ENCODE data around the gene RIPOR3.
"Not testable (repeated sequence)": the region's sequence is repeated elsewhere in the genome, so short reads cannot be mapped to it uniquely, and the experiment has no call there.

RIPOR3 gene

GRCh38 chr20:50701041-50701963, 10.0 kb upstream of the RIPOR3 start:
- no peak for DNase-seq

GRCh38 chr20:50699688-50700087, 8.3 kb upstream of the RIPOR3 start:
- no peak for DNase-seq

GRCh38 chr20:50698255-50698654, 6.9 kb upstream of the RIPOR3 start:
- not testable (repeated sequence) for DNase-seq

- no peak for DNase-seq
Measured at GRCh38 chr20:50695135-50695872, 4.0 kb upstream of the RIPOR3 start.

- DNase-seq: no peak
Measured at GRCh38 chr20:50694379-50695134, 3.2 kb upstream of the RIPOR3 start.

- DNase-seq: no peak
Measured at GRCh38 chr20:50693001-50693400, 1.7 kb upstream of the RIPOR3 start.

- no peak for DNase-seq
Measured at GRCh38 chr20:50692552-50692933, 1.2 kb upstream of the RIPOR3 start.

- DNase-seq: no peak
Measured at GRCh38 chr20:50691573-50692551, 520 bp upstream of the RIPOR3 start.

GRCh38 chr20:50689864-50690649, 1.3 kb downstream of the RIPOR3 start:
- no peak for DNase-seq

- no peak for DNase-seq
Measured at GRCh38 chr20:50688256-50688975, 2.9 kb downstream of the RIPOR3 start.

- no peak for DNase-seq
Measured at GRCh38 chr20:50686821-50687220, 4.5 kb downstream of the RIPOR3 start.

GRCh38 chr20:50683570-50683969, 7.8 kb downstream of the RIPOR3 start:
- no peak for DNase-seq

- DNase-seq: no peak
Measured at GRCh38 chr20:50682947-50683530, 8.3 kb downstream of the RIPOR3 start.

- DNase-seq: no peak
Measured at GRCh38 chr20:50682065-50682464, 9.3 kb downstream of the RIPOR3 start.

GRCh38 chr20:50681359-50682064, 9.8 kb downstream of the RIPOR3 start:
- DNase-seq: no peak

- DNase-seq: no peak
Measured at GRCh38 chr20:50680105-50680960, 11.0 kb downstream of the RIPOR3 start.

- no peak for DNase-seq
Measured at GRCh38 chr20:50679753-50680104, 11.6 kb downstream of the RIPOR3 start.

- no peak for DNase-seq
Measured at GRCh38 chr20:50678169-50678898, 13.0 kb downstream of the RIPOR3 start.

All from activated CD4-positive, alpha-beta T cell treated with anti-CD3 and anti-CD28 coated beads for 1 hour (primary cell).